Thoracic aorta (tissue), 2 donors: ENCODE measurements around the gene ANXA2R. TPM values are rescaled to one million over a fixed set of nuclear protein-coding genes. Genes with fewer than 3 reads are reported as not detected.
A peak's percentile ranks its signal among the peaks of the same experiment; 100 is the strongest.
"Not testable (repeated sequence)": the region's sequence is repeated elsewhere in the genome, so short reads cannot be mapped to it uniquely, and the experiment has no call there.

Experiments
- ATAC-seq: fragments of 150-250 bp; one replicate; pipeline ENCODE4 v1.8.0; 2017; ENCODE audit warnings: low read depth; ENCODE audit not compliant: insufficient number of reproducible peaks, low FRiP score
- DNase-seq: peaks from one replicate; pipeline ENCODE4 v3.0.0-alpha.2; 2020; ENCODE audit warnings: low spot score
- H3K27ac ChIP-seq, 2 donors: fragments of 200-600 bp; sonication (generic); 1 replicate in 1 of 2; 2 replicates in 1 of 2; pipeline ENCODE4 v1.5.1; 2016; ENCODE audit warnings: mild to moderate bottlenecking in 2 of 2, moderate library complexity in 2 of 2
- H3K27me3 ChIP-seq: fragments of 200-600 bp; sonication (generic); replicated peaks from 2 replicates; pipeline ENCODE4 v1.6.0; 2016; ENCODE audit warnings: mild to moderate bottlenecking; ENCODE audit not compliant: insufficient read depth
- H3K36me3 ChIP-seq: fragments of 200-600 bp; sonication (generic); one replicate; pipeline ENCODE4 v1.5.1; 2016
- H3K4me1 ChIP-seq, 2 donors: fragments of 200-600 bp; sonication (generic); 1 replicate in 1 of 2; 2 replicates in 1 of 2; pipeline versions ENCODE4 v1.5.1 to v1.6.0; 2016; ENCODE audit warnings: low read depth in 2 of 2, mild to moderate bottlenecking in 1 of 2; ENCODE audit not compliant: control insufficient read depth in 1 of 2
- H3K4me3 ChIP-seq: fragments of 200-600 bp; sonication (generic); 2 replicates; pipeline ENCODE4 v1.5.1; 2016; ENCODE audit warnings: mild to moderate bottlenecking
- H3K9me3 ChIP-seq: fragments of 200-600 bp; sonication (generic); 2 replicates; pipeline ENCODE4 v1.5.1; 2016
- total RNA-seq, 2 donors: library from RNA; depleted of rRNA; stranded (reverse); fragments of >200 nt; gene quantifications; one replicate each; pipeline versions ENCODE4 v1.1.0 to v1.2.3, GENCODE V29; 2016
- TF ChIP-seq, protein P1 (sequence below): fragments of 200-600 bp; sonication (generic); IDR thresholded peaks from one replicate; pipeline ENCODE4 v1.5.1; 2019; ENCODE audit warnings: antibody characterized with exemption

The ANXA2R gene
- 1 to 10 TPM; 3.2 to 5.3 TPM for total RNA-seq

- Histone ChIP-seq H3K4me3 (peak within 1 kb of the TSS; percentile 83), H3K27ac (peak within 1 kb of the TSS; percentile 89 to 99), H3K9me3 (no peaks in the 10 kb centered on the region), H3K27me3 (no peaks in the 10 kb centered on the region), H3K36me3 (no peaks in the 10 kb centered on the region), H3K4me1 (no peaks in the 10 kb centered on the region)
- ATAC-seq (peak; percentile 14), DNase-seq (peak; percentile 51)
- TF ChIP-seq, protein P1, sequence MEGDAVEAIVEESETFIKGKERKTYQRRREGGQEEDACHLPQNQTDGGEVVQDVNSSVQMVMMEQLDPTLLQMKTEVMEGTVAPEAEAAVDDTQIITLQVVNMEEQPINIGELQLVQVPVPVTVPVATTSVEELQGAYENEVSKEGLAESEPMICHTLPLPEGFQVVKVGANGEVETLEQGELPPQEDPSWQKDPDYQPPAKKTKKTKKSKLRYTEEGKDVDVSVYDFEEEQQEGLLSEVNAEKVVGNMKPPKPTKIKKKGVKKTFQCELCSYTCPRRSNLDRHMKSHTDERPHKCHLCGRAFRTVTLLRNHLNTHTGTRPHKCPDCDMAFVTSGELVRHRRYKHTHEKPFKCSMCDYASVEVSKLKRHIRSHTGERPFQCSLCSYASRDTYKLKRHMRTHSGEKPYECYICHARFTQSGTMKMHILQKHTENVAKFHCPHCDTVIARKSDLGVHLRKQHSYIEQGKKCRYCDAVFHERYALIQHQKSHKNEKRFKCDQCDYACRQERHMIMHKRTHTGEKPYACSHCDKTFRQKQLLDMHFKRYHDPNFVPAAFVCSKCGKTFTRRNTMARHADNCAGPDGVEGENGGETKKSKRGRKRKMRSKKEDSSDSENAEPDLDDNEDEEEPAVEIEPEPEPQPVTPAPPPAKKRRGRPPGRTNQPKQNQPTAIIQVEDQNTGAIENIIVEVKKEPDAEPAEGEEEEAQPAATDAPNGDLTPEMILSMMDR, result peak; percentile 85
These were observed at the start of gene ANXA2R for GRCh38 chr5:43040287-43041098. Gene ANXA2R, minus strand, starts transcription at chr5:43040319. Its CDS starts 273 bp downstream, at chr5:43040046.

DNA sequence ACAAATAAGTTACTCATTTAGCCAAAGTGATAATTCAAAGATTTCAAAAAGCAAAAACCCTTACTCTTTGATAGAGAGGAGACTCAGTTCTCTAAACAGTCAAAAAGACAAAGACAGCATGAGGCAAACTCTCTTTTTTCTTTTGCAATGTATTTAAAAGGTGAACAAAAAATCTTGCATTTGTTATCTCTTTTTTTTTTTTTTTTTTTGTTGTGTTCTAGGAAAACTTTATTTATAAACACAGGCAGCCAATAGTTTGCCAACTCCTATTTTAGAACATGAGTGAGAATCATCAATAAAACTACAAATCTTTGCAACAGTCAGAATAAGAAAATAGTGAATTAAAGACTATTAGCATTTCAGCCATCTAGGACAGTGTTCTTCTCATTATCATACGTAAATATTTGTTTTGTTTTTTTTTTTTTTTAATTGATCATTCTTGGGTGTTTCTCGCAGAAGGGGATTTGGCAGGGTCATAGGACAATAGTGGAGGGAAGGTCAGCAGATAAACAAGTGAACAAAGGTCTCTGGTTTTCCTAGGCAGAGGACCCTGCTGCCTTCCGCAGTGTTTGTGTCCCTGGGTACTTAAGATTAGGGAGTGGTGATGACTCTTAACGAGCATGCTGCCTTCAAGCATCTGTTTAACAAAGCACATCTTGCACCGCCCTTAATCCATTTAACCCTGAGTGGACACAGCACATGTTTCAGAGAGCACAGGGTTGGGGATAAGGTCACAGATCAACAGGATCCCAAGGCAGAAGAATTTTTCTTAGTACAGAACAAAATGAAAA is 46.2 kb upstream of the ANXA2R start:
- not testable (repeated sequence) for H3K36me3 ChIP-seq, ATAC-seq, H3K9me3 ChIP-seq, H3K27me3 ChIP-seq, H3K4me3 ChIP-seq, H3K4me1 ChIP-seq, H3K27ac ChIP-seq, DNase-seq

GRCh38 chr5:43085453-43085852 is 45.3 kb upstream of the ANXA2R start:
- no peak overlapping the region for H3K27ac ChIP-seq
- no peaks in the 10 kb centered on the region for H3K9me3 ChIP-seq
- TF ChIP-seq, protein P1, result no peak
- H3K4me1 ChIP-seq, result no peaks in the 10 kb centered on the region
- no peak overlapping the region for H3K4me3 ChIP-seq
- peaks cover under 1% of the 10 kb centered on the region for H3K36me3 ChIP-seq
- no peak for ATAC-seq
- DNase-seq, result no peak
- no peaks in the 10 kb centered on the region for H3K27me3 ChIP-seq

- H3K27me3 ChIP-seq, result not testable (repeated sequence)
These were observed 44.3 kb upstream of the ANXA2R start for GRCh38 chr5:43084468-43084867.

DNA sequence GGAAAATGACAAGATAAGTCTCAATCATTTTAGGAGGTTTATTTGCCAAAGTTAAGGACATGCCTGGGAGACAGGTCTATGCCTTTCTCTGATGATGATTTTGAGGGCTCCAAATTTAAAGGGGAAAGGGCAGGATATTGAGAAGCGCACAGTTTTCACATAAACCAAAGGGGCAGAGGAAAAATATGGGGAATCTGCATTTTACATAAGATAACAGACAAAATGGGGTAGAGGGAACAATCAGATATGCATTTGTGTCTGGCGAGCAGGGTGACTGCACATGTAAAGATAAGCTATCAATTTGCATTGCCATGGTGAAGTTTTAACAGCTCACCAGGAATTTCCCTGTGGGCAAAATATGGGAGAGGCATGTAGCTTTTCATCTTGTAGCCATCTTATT is 41.2 kb upstream of the ANXA2R start:
- DNase-seq, H3K4me3 ChIP-seq, H3K27ac ChIP-seq, H3K36me3 ChIP-seq, H3K4me1 ChIP-seq, H3K27me3 ChIP-seq, ATAC-seq, H3K9me3 ChIP-seq: not testable (repeated sequence)

More at GRCh38 chr5:43084468-43084867, 44.3 kb upstream of the ANXA2R start:
- not testable (repeated sequence) for ATAC-seq, H3K4me3 ChIP-seq, DNase-seq, H3K4me1 ChIP-seq, H3K9me3 ChIP-seq, H3K36me3 ChIP-seq, H3K27ac ChIP-seq

DNA sequence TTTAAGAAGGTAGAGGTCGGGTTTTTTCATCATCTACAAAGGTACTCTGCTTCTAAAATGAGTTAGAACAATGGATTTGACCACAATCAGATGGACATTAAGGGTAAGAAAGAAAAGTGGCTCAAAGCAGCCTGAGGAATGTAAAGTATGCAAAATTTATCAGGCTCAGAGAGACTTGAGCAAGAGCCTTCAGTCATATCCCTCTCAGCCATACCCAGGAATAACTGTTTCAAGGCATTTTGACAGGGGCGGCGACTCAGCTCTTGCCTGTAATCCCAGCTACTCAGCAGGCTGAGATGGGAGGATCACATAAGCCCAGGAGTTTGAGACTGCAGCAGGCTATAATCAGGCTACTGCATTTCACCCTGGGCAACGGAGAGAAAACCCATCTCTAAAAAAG is 38.8 kb upstream of the ANXA2R start:
- ATAC-seq (peak; percentile 43), DNase-seq (no peak)
- peaks cover 7% of the 10 kb centered on the region for H3K36me3 ChIP-seq
- no peak overlapping the region for H3K4me3 ChIP-seq
- TF ChIP-seq, protein P1, result no peak
- no peak overlapping the region for H3K27ac ChIP-seq
- no peaks in the 10 kb centered on the region for H3K27me3 ChIP-seq
- no peaks in the 10 kb centered on the region for H3K9me3 ChIP-seq
- peaks cover 0 to 5% of the 10 kb centered on the region in 2 donors for H3K4me1 ChIP-seq

DNA sequence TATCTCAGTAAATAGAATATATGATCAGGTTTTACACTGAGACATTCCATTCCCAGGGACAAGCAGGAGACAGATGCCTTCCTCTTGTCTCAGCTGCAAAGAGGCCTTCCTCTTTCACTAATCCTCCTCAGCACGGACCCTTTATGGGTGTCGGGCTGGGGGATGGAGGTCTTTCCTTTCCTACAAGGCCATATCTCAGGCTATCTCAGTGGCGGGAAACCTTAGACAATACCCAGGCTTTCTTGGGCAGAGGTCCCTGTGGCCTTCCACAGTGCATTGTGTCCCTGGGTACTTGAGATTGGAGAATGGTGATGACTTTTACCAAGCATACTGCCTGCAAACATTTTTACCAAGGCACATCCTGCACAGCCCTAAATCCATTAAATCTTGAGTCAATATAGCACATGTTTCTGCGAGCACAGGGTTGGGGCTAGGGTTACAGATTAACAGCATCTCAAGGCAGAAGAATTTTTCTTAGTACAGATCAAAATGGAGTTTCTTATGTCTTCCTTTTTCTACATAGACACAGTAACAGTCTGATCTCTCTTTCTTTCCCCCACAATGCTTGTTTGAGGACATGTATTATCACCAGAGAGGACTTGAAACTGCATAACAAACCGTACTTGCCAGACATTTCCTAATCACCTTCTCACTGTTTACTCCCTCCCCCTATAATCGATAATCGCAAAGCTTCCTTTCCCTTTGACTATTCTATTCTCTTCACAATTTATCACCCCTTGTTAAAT is 37.5 kb upstream of the ANXA2R start:
- not testable (repeated sequence) for H3K9me3 ChIP-seq, H3K27me3 ChIP-seq, ATAC-seq, H3K27ac ChIP-seq, H3K36me3 ChIP-seq, DNase-seq, H3K4me3 ChIP-seq, H3K4me1 ChIP-seq
